WTC11 (cell line): ENCODE data around the gene CELSR3. TPM values are rescaled to one million over a fixed set of nuclear protein-coding genes. Genes with fewer than 3 reads are reported as not detected.

Source experiments
- ATAC-seq: fragments of 200-7000 bp; cut with Tn5 transposase; 2 replicates; pipeline ENCODE4 v1.10.0; 2021; ENCODE audit warnings: mild to moderate bottlenecking, moderate library complexity
- CTCF ChIA-PET: fragments of 300-600 bp; sonication (Branson Sonifier 250); formaldehyde crosslinking; loops from one replicate; lab custom pipeline; 2021; ENCODE audit warnings: antibody characterized with exemption; lab: Charles Lee
- POLR2A ChIA-PET: fragments of 350-600 bp; sonication (Branson Sonifier 250); formaldehyde crosslinking; loops from one replicate; lab custom pipeline; 2021; ENCODE audit warnings: antibody characterized with exemption; lab: Charles Lee
- DNase-seq: peaks from one replicate; pipeline ENCODE4 v3.0.0; 2021; ENCODE audit warnings: low spot score
- H3K27ac Mint-ChIP-seq: 2 replicates; pipeline ENCODE4 v1.8.0; 2021; ENCODE audit warnings: mixed read lengths
- H3K27me3 Mint-ChIP-seq: 2 replicates; pipeline ENCODE4 v1.8.0; 2021; ENCODE audit warnings: low read depth, mild to moderate bottlenecking, moderate library complexity, mixed read lengths
- H3K36me3 Mint-ChIP-seq: 2 replicates; pipeline ENCODE4 v1.8.0; 2021; ENCODE audit warnings: mixed read lengths
- H3K4me1 Mint-ChIP-seq: 2 replicates; pipeline ENCODE4 v1.8.0; 2022; ENCODE audit warnings: mixed read lengths
- H3K4me3 Mint-ChIP-seq: 2 replicates; pipeline ENCODE4 v1.8.0; 2021; ENCODE audit warnings: mild to moderate bottlenecking, moderate library complexity, mixed read lengths
- H3K9me3 Mint-ChIP-seq: 2 replicates; pipeline ENCODE4 v1.8.0; 2021; ENCODE audit warnings: mixed read lengths
- CBFB ChIP-seq: sonication (generic); formaldehyde crosslinking; IDR thresholded peaks from 2 replicates; pipeline ENCODE4 v1.8.1; 2022; ENCODE audit warnings: mild to moderate bottlenecking, low read depth, missing genetic modification reagents
- EMX1 ChIP-seq: fragments of 250-450 bp; sonication (Bioruptor Pico); IDR thresholded peaks from 2 replicates; pipeline ENCODE4 v1.8.0; 2021; ENCODE audit warnings: mild to moderate bottlenecking
- FOXK1 ChIP-seq: sonication (generic); formaldehyde crosslinking; IDR thresholded peaks from 2 replicates; pipeline ENCODE4 v1.8.0; 2022; ENCODE audit warnings: mild to moderate bottlenecking, moderate library complexity, missing genetic modification reagents
- GABPB1 ChIP-seq: sonication (generic); formaldehyde crosslinking; IDR thresholded peaks from 2 replicates; pipeline ENCODE4 v1.8.1; 2023; ENCODE audit warnings: mild to moderate bottlenecking, missing genetic modification reagents
- GTF2I ChIP-seq: fragments of 250-450 bp; sonication (Bioruptor Pico); conservative IDR thresholded peaks from 2 replicates; pipeline ENCODE4 v1.4.0; 2021; ENCODE audit warnings: mild to moderate bottlenecking
- MYBL2 ChIP-seq: sonication (generic); formaldehyde crosslinking; IDR thresholded peaks from 2 replicates; pipeline ENCODE4 v1.8.1; 2023; ENCODE audit warnings: mild to moderate bottlenecking, moderate library complexity, missing genetic modification reagents
- PRRX2 ChIP-seq: fragments of 250-450 bp; sonication (Bioruptor Pico); IDR thresholded peaks from 2 replicates; pipeline ENCODE4 v1.8.0; 2021; ENCODE audit warnings: mild to moderate bottlenecking
- SMAD4 ChIP-seq: sonication (generic); formaldehyde crosslinking; IDR thresholded peaks from 2 replicates; pipeline ENCODE4 v1.8.0; 2022; ENCODE audit warnings: mild to moderate bottlenecking, missing genetic modification reagents
- SOX15 ChIP-seq: fragments of 250-450 bp; sonication (Bioruptor Pico); IDR thresholded peaks from 2 replicates; pipeline ENCODE4 v1.9.0; 2021; ENCODE audit warnings: mild to moderate bottlenecking
- TCF7 ChIP-seq: sonication (generic); formaldehyde crosslinking; IDR thresholded peaks from 2 replicates; pipeline ENCODE4 v1.8.0; 2022; ENCODE audit warnings: mild to moderate bottlenecking, low read depth, missing genetic modification reagents, moderate library complexity
- ZNF121 ChIP-seq: sonication (generic); formaldehyde crosslinking; IDR thresholded peaks from 2 replicates; pipeline ENCODE4 v1.8.0; 2023; ENCODE audit warnings: missing genetic modification reagents
- ZNF317 ChIP-seq: sonication (generic); formaldehyde crosslinking; IDR thresholded peaks from 2 replicates; pipeline ENCODE4 v1.8.1; 2023; ENCODE audit warnings: low read depth, mild to moderate bottlenecking, moderate library complexity, missing genetic modification reagents, borderline replicate concordance
- ZNF671 ChIP-seq: fragments of 250-450 bp; sonication (Bioruptor Pico); IDR thresholded peaks from 2 replicates; pipeline ENCODE4 v1.8.0; 2021; ENCODE audit warnings: mild to moderate bottlenecking
- total RNA-seq: library from RNA; stranded (reverse); gene quantifications from 3 replicates; pipeline ENCODE4 v1.2.3, GENCODE V29; 2021
- TF ChIP-seq, protein P1 (sequence below): fragments of 250-450 bp; sonication (Bioruptor Pico); IDR thresholded peaks from 2 replicates; pipeline ENCODE4 v2.1.2; 2022; ENCODE audit warnings: mild to moderate bottlenecking, moderate library complexity
- TF ChIP-seq, protein P2 (sequence below): sonication (generic); formaldehyde crosslinking; IDR thresholded peaks from 2 replicates; pipeline ENCODE4 v1.8.1; 2022; ENCODE audit warnings: low read depth, mild to moderate bottlenecking, moderate library complexity, missing genetic modification reagents, borderline replicate concordance
- TF ChIP-seq, protein P3 (sequence below): sonication (generic); formaldehyde crosslinking; IDR thresholded peaks from 2 replicates; pipeline ENCODE4 v1.8.0; 2022; ENCODE audit warnings: mild to moderate bottlenecking, missing genetic modification reagents
- TF ChIP-seq, protein P4 (sequence below): sonication (generic); formaldehyde crosslinking; IDR thresholded peaks from 2 replicates; pipeline ENCODE4 v1.8.0; 2023; ENCODE audit warnings: missing genetic modification reagents, mild to moderate bottlenecking, borderline replicate concordance
- TF ChIP-seq, protein P5 (sequence below): sonication (generic); formaldehyde crosslinking; IDR thresholded peaks from 2 replicates; pipeline ENCODE4 v1.8.1; 2022; ENCODE audit warnings: low read depth, missing genetic modification reagents, borderline replicate concordance
- TF ChIP-seq, protein P6 (sequence below): sonication (generic); formaldehyde crosslinking; IDR thresholded peaks from 2 replicates; pipeline ENCODE4 v1.8.1; 2022; ENCODE audit warnings: missing genetic modification reagents, borderline replicate concordance
- TF ChIP-seq, protein P7 (sequence below): fragments of 200-600 bp; IDR thresholded peaks from 2 replicates; pipeline ENCODE4 v1.8.0; 2022; ENCODE audit warnings: antibody characterized with exemption
- TF ChIP-seq, protein P8 (sequence below): fragments of 250-450 bp; sonication (Bioruptor Pico); IDR thresholded peaks from 2 replicates; pipeline ENCODE4 v1.9.0; 2021; ENCODE audit warnings: mild to moderate bottlenecking

CELSR3 gene
- total RNA-seq, 1 experiment from 2014 or later: 27.9 TPM

DNA sequence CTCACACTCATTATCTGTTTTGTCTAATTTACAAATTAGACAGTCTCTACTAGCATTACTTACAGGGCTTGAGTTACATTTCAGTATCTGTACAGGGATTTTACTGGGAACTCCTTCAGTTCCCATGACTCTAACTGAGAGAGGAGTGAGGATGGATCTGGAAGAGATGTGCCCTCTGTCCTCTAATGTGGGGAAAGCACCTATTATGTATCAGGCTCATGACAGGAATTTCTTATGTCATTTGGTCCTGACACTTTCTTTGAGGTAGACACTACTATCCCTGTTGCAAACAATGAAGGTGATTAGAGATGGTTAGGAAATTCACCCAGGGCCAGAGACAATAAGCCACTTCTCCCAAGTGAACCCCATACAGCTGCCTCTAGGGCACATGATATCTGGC is 33.9 kb upstream of the CELSR3 start:
- DNase-seq (no peak), ATAC-seq (no peak)
- peak overlapping the region; percentile 78 for H3K27ac Mint-ChIP-seq
- H3K4me1 Mint-ChIP-seq: peaks cover 33% of the 10 kb centered on the region
- no peaks in the 10 kb centered on the region for H3K27me3 Mint-ChIP-seq
- POLR2A ChIA-PET: interaction anchor here (1.6 to 3.4 kb wide), 2 partner anchors 11 to 20 kb away, joined by 6 to 10 read pairs; partner anchors contain the start of genes IP6K2 and NCKIPSD
- CTCF ChIA-PET: interaction anchor here (0.6 to 3.5 kb wide), 6 partner anchors 10 to 325 kb away, joined by 3 to 26 read pairs (median 3); partner anchors contain the start of genes NCKIPSD, NDUFAF3 and SLC26A6
- no peak overlapping the region for H3K4me3 Mint-ChIP-seq
- H3K9me3 Mint-ChIP-seq: no peaks in the 10 kb centered on the region
- TF ChIP-seq PRRX2 (CRISPR knock-in tag) (no peak), SMAD4 (CRISPR knock-in tag) (no peak), GTF2I (CRISPR knock-in tag) (no peak)
- TF ChIP-seq, protein P1, sequence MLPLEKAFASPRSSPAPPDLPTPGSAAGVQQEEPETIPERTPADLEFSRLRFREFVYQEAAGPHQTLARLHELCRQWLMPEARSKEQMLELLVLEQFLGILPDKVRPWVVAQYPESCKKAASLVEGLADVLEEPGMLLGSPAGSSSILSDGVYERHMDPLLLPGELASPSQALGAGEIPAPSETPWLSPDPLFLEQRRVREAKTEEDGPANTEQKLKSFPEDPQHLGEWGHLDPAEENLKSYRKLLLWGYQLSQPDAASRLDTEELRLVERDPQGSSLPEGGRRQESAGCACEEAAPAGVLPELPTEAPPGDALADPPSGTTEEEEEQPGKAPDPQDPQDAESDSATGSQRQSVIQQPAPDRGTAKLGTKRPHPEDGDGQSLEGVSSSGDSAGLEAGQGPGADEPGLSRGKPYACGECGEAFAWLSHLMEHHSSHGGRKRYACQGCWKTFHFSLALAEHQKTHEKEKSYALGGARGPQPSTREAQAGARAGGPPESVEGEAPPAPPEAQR (CRISPR knock-in tag): no peak
- TF ChIP-seq, protein P2, sequence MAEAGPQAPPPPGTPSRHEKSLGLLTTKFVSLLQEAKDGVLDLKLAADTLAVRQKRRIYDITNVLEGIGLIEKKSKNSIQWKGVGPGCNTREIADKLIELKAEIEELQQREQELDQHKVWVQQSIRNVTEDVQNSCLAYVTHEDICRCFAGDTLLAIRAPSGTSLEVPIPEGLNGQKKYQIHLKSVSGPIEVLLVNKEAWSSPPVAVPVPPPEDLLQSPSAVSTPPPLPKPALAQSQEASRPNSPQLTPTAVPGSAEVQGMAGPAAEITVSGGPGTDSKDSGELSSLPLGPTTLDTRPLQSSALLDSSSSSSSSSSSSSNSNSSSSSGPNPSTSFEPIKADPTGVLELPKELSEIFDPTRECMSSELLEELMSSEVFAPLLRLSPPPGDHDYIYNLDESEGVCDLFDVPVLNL (CRISPR knock-in tag): no peak
- TF ChIP-seq, protein P3, sequence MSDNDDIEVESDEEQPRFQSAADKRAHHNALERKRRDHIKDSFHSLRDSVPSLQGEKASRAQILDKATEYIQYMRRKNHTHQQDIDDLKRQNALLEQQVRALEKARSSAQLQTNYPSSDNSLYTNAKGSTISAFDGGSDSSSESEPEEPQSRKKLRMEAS (CRISPR knock-in tag): no peak
- peaks cover 53% of the 10 kb centered on the region for H3K36me3 Mint-ChIP-seq

DNA sequence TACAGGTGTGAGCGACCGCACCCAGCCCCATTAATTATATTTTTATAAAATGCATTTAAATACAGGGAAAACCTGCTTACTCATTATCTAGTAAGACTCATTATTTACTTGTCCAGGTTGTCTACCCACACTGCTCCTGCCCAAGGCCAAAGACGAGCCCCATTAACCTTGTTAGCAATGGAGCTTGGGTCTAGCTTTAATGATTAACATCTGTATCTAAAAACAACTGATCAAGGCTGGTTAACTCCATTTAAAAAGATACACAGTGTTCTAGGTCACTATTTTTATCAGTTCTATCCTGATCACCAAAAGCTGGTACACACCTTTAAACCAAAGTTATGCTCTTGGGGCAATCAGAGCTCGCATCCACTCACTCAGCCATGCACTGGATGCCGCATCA is 33.5 kb upstream of the CELSR3 start:
- DNase-seq: no peak
- POLR2A ChIA-PET: interaction anchor here (1.6 to 3.4 kb wide), 2 partner anchors 10 to 21 kb away, joined by 6 to 10 read pairs; partner anchors contain the start of genes IP6K2 and NCKIPSD
- no peaks in the 10 kb centered on the region for H3K9me3 Mint-ChIP-seq
- peak overlapping the region; percentile 78 for H3K27ac Mint-ChIP-seq
- peaks cover 33% of the 10 kb centered on the region for H3K4me1 Mint-ChIP-seq
- peaks cover 56% of the 10 kb centered on the region for H3K36me3 Mint-ChIP-seq
- no peak for ATAC-seq
- TF ChIP-seq, protein P4, sequence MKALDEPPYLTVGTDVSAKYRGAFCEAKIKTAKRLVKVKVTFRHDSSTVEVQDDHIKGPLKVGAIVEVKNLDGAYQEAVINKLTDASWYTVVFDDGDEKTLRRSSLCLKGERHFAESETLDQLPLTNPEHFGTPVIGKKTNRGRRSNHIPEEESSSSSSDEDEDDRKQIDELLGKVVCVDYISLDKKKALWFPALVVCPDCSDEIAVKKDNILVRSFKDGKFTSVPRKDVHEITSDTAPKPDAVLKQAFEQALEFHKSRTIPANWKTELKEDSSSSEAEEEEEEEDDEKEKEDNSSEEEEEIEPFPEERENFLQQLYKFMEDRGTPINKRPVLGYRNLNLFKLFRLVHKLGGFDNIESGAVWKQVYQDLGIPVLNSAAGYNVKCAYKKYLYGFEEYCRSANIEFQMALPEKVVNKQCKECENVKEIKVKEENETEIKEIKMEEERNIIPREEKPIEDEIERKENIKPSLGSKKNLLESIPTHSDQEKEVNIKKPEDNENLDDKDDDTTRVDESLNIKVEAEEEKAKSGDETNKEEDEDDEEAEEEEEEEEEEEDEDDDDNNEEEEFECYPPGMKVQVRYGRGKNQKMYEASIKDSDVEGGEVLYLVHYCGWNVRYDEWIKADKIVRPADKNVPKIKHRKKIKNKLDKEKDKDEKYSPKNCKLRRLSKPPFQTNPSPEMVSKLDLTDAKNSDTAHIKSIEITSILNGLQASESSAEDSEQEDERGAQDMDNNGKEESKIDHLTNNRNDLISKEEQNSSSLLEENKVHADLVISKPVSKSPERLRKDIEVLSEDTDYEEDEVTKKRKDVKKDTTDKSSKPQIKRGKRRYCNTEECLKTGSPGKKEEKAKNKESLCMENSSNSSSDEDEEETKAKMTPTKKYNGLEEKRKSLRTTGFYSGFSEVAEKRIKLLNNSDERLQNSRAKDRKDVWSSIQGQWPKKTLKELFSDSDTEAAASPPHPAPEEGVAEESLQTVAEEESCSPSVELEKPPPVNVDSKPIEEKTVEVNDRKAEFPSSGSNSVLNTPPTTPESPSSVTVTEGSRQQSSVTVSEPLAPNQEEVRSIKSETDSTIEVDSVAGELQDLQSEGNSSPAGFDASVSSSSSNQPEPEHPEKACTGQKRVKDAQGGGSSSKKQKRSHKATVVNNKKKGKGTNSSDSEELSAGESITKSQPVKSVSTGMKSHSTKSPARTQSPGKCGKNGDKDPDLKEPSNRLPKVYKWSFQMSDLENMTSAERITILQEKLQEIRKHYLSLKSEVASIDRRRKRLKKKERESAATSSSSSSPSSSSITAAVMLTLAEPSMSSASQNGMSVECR: no peak
- TF ChIP-seq, protein P5, sequence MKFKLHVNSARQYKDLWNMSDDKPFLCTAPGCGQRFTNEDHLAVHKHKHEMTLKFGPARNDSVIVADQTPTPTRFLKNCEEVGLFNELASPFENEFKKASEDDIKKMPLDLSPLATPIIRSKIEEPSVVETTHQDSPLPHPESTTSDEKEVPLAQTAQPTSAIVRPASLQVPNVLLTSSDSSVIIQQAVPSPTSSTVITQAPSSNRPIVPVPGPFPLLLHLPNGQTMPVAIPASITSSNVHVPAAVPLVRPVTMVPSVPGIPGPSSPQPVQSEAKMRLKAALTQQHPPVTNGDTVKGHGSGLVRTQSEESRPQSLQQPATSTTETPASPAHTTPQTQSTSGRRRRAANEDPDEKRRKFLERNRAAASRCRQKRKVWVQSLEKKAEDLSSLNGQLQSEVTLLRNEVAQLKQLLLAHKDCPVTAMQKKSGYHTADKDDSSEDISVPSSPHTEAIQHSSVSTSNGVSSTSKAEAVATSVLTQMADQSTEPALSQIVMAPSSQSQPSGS (CRISPR knock-in tag): no peak
- TF ChIP-seq ZNF317 (CRISPR knock-in tag) (no peak), MYBL2 (CRISPR knock-in tag) (no peak), GABPB1 (CRISPR knock-in tag) (no peak), SOX15 (CRISPR knock-in tag) (no peak), FOXK1 (CRISPR knock-in tag) (no peak), TCF7 (CRISPR knock-in tag) (no peak), CBFB (CRISPR knock-in tag) (no peak), ZNF671 (CRISPR knock-in tag) (no peak), EMX1 (CRISPR knock-in tag) (no peak), ZNF121 (no peak)
- TF ChIP-seq, protein P6, sequence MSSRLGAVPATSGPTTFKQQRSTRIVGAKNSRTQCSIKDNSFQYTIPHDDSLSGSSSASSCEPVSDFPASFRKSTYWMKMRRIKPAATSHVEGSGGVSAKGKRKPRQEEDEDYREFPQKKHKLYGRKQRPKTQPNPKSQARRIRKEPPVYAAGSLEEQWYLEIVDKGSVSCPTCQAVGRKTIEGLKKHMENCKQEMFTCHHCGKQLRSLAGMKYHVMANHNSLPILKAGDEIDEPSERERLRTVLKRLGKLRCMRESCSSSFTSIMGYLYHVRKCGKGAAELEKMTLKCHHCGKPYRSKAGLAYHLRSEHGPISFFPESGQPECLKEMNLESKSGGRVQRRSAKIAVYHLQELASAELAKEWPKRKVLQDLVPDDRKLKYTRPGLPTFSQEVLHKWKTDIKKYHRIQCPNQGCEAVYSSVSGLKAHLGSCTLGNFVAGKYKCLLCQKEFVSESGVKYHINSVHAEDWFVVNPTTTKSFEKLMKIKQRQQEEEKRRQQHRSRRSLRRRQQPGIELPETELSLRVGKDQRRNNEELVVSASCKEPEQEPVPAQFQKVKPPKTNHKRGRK (CRISPR knock-in tag): no peak
- TF ChIP-seq, protein P2 (CRISPR knock-in tag): no peak
- TF ChIP-seq, protein P7, sequence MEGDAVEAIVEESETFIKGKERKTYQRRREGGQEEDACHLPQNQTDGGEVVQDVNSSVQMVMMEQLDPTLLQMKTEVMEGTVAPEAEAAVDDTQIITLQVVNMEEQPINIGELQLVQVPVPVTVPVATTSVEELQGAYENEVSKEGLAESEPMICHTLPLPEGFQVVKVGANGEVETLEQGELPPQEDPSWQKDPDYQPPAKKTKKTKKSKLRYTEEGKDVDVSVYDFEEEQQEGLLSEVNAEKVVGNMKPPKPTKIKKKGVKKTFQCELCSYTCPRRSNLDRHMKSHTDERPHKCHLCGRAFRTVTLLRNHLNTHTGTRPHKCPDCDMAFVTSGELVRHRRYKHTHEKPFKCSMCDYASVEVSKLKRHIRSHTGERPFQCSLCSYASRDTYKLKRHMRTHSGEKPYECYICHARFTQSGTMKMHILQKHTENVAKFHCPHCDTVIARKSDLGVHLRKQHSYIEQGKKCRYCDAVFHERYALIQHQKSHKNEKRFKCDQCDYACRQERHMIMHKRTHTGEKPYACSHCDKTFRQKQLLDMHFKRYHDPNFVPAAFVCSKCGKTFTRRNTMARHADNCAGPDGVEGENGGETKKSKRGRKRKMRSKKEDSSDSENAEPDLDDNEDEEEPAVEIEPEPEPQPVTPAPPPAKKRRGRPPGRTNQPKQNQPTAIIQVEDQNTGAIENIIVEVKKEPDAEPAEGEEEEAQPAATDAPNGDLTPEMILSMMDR: no peak
- TF ChIP-seq, protein P8, sequence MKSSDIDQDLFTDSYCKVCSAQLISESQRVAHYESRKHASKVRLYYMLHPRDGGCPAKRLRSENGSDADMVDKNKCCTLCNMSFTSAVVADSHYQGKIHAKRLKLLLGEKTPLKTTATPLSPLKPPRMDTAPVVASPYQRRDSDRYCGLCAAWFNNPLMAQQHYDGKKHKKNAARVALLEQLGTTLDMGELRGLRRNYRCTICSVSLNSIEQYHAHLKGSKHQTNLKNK (CRISPR knock-in tag): no peak
- CTCF ChIA-PET: interaction anchor here (0.6 to 3.5 kb wide), 9 partner anchors 10 to 475 kb away, joined by 3 to 26 read pairs (median 5); partner anchors contain the start of genes IP6K2, KLHDC8B, NCKIPSD and NDUFAF3
- H3K27me3 Mint-ChIP-seq: no peaks in the 10 kb centered on the region
- H3K4me3 Mint-ChIP-seq: no peak overlapping the region
